Lung (tissue), 12 donors: Measurements from ENCODE around the gene MPG. TPM values are rescaled to one million over a fixed set of nuclear protein-coding genes. Genes with fewer than 3 reads are reported as not detected.
"Not testable (repeated sequence)": the region's sequence is repeated elsewhere in the genome, so short reads cannot be mapped to it uniquely, and the experiment has no call there.

Experiments
- ATAC-seq: fragments of 200-7000 bp; cut with Tn5 transposase; one replicate; pipeline ENCODE4 v1.9.1; 2020; ENCODE audit warnings: moderate number of reproducible peaks; ENCODE audit not compliant: insufficient read depth, low FRiP score
- DNase-seq, 3 donors: peaks; one replicate each; pipeline ENCODE4 v3.0.0-alpha.2; 2013 to 2017
- H3K27ac ChIP-seq, 2 donors: one replicate each; pipeline ENCODE4 v1.5.1; 2013; ENCODE audit warnings: mild to moderate bottlenecking in 2 of 2, moderate library complexity in 2 of 2, control low read depth in 1 of 2, inconsistent platforms in 1 of 2, low read depth in 1 of 2, low read length in 1 of 2
- H3K27me3 ChIP-seq, 3 donors: one replicate each; pipeline ENCODE4 v1.5.1; 2013; ENCODE audit warnings: low read length in 2 of 3; ENCODE audit not compliant: control insufficient read depth in 3 of 3, insufficient read depth in 3 of 3
- H3K36me3 ChIP-seq, 4 donors: one replicate each; pipeline ENCODE4 v1.5.1; 2013; ENCODE audit warnings: low read length in 4 of 4, mild to moderate bottlenecking in 1 of 4, moderate library complexity in 1 of 4; ENCODE audit not compliant: control insufficient read depth in 4 of 4, insufficient read depth in 4 of 4
- H3K4me1 ChIP-seq, 5 donors: one replicate each; pipeline ENCODE4 v1.5.1; 2013; ENCODE audit warnings: low read length in 5 of 5, mild to moderate bottlenecking in 2 of 5, moderate library complexity in 1 of 5; ENCODE audit not compliant: control insufficient read depth in 5 of 5, insufficient read depth in 5 of 5
- H3K4me3 ChIP-seq: one replicate; pipeline ENCODE4 v1.5.1; 2013; ENCODE audit warnings: mild to moderate bottlenecking, control low read depth, moderate library complexity
- H3K9ac ChIP-seq, 2 donors: one replicate each; pipeline ENCODE4 v1.5.1; 2013; ENCODE audit warnings: low read length in 2 of 2, control low read depth in 1 of 2; ENCODE audit not compliant: insufficient read depth in 1 of 2
- H3K9me3 ChIP-seq, 4 donors: one replicate each; pipeline ENCODE4 v1.5.1; 2013; ENCODE audit warnings: low read length in 3 of 4, mild to moderate bottlenecking in 1 of 4, moderate library complexity in 1 of 4; ENCODE audit not compliant: control insufficient read depth in 4 of 4, insufficient read depth in 3 of 4
- WGBS, 2 donors: extraction: QIAGEN DNeasy Blood & Tissue Kit; methylation state at CpG; one replicate each; pipeline ENCODE4 v1.1.7; 2013; 5-methylcytosine and 5-hydroxymethylcytosine counted together
- polyA plus RNA-seq, 2 donors: library from polyadenylated mRNA; stranded (reverse); fragments of 200-250 nt; gene quantifications; one replicate each; pipeline ENCODE4 v1.2.1, GENCODE V29; 2013
- total RNA-seq, 2 donors: library from RNA; depleted of rRNA in 1 of 2; stranded (reverse); fragments of >200 nt in 1 of 2; gene quantifications; one replicate each; pipeline ENCODE4 v1.2.1, GENCODE V29; 2014 to 2021
- TF ChIP-seq, protein P1 (sequence below): IDR thresholded peaks from 2 replicates; pipeline ENCODE4 v1.5.1; 2012; ENCODE audit warnings: mild to moderate bottlenecking; ENCODE audit errors: control extremely low read depth, extremely low read depth
- donor health status: control.
- donor health status: control.
- donor health status: Bipolar disorder and iron deficiency.
- donor health status: healthy.
- donor health status: DM: yes; HTN: yes; CAD: no.

Gene MPG
- total and polyA plus RNA-seq, 4 donors, result 61.1 to 101 (median 79.6) TPM

DNA sequence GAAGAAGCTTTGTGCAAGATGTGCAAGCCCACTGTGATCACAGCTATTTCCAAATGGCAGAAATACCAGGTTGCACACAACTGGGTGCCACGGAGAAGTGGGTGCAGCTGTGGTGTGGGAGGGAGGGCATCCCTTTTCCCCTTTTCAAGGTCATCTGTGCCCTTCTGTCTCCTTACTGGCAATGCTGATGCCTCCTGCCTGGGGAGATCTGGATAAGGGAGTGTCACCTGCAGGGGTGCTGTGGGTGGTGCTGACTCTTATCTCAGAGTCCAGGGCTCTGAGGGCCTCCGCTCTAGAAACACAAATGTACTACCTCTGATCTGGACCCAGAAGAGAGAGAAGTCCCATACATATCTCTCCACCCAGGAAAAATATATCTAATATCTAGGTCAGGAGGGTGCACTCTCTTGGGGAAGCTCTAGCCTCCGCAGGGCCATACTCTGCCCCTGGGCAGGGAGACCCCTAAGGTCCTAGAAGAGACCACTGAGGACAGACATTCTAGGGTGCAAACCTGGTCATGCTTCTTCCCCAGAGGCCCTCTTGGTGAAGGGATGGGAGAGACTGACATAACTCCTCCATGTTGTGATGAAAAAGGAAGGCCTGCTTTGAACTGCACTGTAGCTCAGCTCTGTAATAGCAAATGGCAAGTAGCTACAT, 41.9 kb downstream of the MPG start:
- TF ChIP-seq, protein P1, sequence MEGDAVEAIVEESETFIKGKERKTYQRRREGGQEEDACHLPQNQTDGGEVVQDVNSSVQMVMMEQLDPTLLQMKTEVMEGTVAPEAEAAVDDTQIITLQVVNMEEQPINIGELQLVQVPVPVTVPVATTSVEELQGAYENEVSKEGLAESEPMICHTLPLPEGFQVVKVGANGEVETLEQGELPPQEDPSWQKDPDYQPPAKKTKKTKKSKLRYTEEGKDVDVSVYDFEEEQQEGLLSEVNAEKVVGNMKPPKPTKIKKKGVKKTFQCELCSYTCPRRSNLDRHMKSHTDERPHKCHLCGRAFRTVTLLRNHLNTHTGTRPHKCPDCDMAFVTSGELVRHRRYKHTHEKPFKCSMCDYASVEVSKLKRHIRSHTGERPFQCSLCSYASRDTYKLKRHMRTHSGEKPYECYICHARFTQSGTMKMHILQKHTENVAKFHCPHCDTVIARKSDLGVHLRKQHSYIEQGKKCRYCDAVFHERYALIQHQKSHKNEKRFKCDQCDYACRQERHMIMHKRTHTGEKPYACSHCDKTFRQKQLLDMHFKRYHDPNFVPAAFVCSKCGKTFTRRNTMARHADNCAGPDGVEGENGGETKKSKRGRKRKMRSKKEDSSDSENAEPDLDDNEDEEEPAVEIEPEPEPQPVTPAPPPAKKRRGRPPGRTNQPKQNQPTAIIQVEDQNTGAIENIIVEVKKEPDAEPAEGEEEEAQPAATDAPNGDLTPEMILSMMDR, result no peak
- H3K4me1 ChIP-seq, result peaks cover 0 to 3% (median 0%) of the 10 kb centered on the region in 5 donors
- ATAC-seq (no peak), DNase-seq (no peak)
- peaks cover 0 to 13% (median 5%) of the 10 kb centered on the region in 4 donors for H3K36me3 ChIP-seq
- no peak overlapping the region for H3K27ac ChIP-seq
- no peaks in the 10 kb centered on the region for H3K27me3 ChIP-seq
- no peak overlapping the region for H3K9ac ChIP-seq
- no peak overlapping the region for H3K4me3 ChIP-seq
- no peaks in the 10 kb centered on the region for H3K9me3 ChIP-seq
- 77 to 91% methylated on average over 3 of the region's 3 CpGs for WGBS, 2 donors

DNA sequence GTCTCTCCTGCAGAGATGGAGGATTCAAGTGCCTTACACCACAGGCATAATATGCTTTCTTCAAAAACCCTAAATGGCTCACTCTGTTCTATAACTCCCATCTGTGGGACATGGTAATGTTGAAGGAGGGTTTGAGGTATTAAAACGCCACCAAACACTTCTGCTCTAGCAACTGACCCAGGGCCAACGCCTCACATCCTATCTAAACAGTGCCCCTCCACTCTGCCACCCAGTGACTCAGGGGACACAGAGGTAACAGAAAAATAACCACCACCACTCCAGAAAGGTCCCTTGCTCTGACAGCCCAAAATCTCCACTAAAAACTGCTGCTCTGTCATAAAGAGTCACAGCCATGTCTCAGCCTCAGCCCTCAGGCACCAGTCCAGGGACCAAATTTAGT, 42.7 kb downstream of the MPG start:
- no peak overlapping the region for H3K4me3 ChIP-seq
- H3K9me3 ChIP-seq, result no peaks in the 10 kb centered on the region
- DNase-seq (no peak), ATAC-seq (no peak)
- H3K36me3 ChIP-seq, result peaks cover 0 to 13% (median 5%) of the 10 kb centered on the region in 4 donors
- TF ChIP-seq, protein P1, result no peak
- H3K4me1 ChIP-seq, result peaks cover 0 to 3% (median 0%) of the 10 kb centered on the region in 5 donors
- no peaks in the 10 kb centered on the region for H3K27me3 ChIP-seq
- no peak overlapping the region for H3K27ac ChIP-seq
- H3K9ac ChIP-seq, result no peak overlapping the region
- 86 to 93% methylated on average over 2 of the region's 2 CpGs for WGBS, 2 donors

DNA sequence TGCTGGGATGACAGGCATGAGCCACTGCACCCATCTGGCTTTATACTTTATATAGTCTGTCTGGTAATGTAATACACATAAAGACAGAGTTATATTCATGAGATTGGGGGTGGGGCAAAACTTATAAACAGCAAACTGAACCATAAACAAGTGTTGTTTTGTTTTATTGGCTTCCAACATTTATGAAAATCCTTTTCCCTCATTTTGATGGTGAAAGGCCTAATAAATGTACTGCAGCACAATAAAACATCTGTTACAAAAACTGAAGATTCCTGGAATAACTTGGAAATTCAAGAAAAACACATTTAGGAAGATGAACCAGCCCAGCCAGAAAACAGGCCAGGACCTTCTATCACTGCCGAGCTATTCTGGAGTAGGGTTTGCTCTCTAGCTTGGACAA, 44.3 kb downstream of the MPG start:
- H3K4me3 ChIP-seq, result no peak overlapping the region
- no peaks in the 10 kb centered on the region for H3K9me3 ChIP-seq
- 86 to 96% methylated on average over 1 of the region's 1 CpG for WGBS, 2 donors
- H3K9ac ChIP-seq, result no peak overlapping the region
- H3K36me3 ChIP-seq, result peaks cover 0 to 12% (median 2%) of the 10 kb centered on the region in 4 donors
- peak in 2 of 3 donors; percentile 22 to 51 for DNase-seq
- no peak overlapping the region for H3K27ac ChIP-seq
- ATAC-seq, result no peak
- no peaks in the 10 kb centered on the region for H3K27me3 ChIP-seq
- peaks cover 0 to 3% (median 0%) of the 10 kb centered on the region in 5 donors for H3K4me1 ChIP-seq
- TF ChIP-seq, protein P1, result no peak

DNA sequence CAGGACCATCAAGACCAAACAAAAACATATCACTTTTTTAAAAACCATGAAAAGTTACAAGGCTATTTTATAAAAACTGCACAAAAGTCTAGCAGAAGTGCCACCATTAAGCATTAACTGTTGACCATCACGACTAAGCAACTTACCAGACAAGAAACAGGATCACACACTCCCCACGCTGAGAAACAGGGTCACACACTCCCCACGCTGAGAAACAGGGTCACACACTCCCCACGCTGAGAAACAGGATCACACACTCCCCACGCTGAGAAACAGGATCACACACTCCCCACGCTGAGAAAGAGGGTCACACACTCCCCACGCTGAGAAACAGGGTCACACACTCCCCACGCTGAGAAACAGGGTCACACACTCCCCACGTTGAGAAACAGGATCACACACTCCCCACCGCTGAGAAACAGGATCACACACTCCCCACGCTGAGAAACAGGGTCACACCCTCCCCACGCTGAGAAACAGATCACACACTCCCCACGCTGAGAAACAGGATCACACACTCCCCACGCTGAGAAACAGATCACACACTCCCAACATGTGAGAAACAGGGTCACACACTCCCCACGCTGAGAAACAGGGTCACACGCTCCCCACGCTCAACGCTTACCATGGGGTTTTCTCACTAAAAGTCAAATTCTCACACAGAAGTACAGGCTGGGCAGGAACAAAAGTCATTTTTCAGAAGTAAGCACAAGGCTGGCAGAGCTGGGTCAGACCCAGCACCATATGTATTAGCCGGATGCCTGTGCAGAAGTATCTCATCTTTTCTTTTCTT, 45.7 kb downstream of the MPG start:
- H3K36me3 ChIP-seq, result peaks cover 0 to 10% (median under 1%) of the 10 kb centered on the region in 4 donors
- not testable (repeated sequence) for DNase-seq, ATAC-seq, H3K27me3 ChIP-seq, H3K4me3 ChIP-seq, H3K9me3 ChIP-seq, H3K27ac ChIP-seq, H3K4me1 ChIP-seq, H3K9ac ChIP-seq
- 86 to 88% methylated on average over 18 to 19 of the region's 19 CpGs for WGBS, 2 donors
